HepG2 (cell line): ENCODE results near the gene FDPS. TPM values are rescaled to one million over a fixed set of nuclear protein-coding genes. Genes with fewer than 3 reads are reported as not detected.

ENCODE experiments used
- ARHGAP35 ChIP-seq: sonication (generic); formaldehyde crosslinking; IDR thresholded peaks from 2 replicates; pipeline ENCODE4 v1.9.0; 2022; ENCODE audit warnings: mild to moderate bottlenecking, inconsistent platforms, moderate library complexity, missing genetic modification reagents, borderline replicate concordance
- CAMTA2 ChIP-seq: sonication (generic); formaldehyde crosslinking; IDR thresholded peaks from 2 replicates; pipeline ENCODE4 v1.4.0; 2020; ENCODE audit warnings: mild to moderate bottlenecking, missing genetic modification reagents, borderline replicate concordance
- GATAD1 ChIP-seq: IDR thresholded peaks from 2 replicates; pipeline ENCODE4 v1.6.1; 2016; ENCODE audit warnings: missing genetic modification reagents, missing compliant biosample characterization
- MLLT10 ChIP-seq: sonication (generic); formaldehyde crosslinking; IDR thresholded peaks from 2 replicates; pipeline ENCODE4 v1.4.0; 2020; ENCODE audit warnings: missing genetic modification reagents
- NFE2L1 ChIP-seq: sonication (generic); formaldehyde crosslinking; IDR thresholded peaks from 2 replicates; pipeline ENCODE4 v1.4.0; 2020; ENCODE audit warnings: missing genetic modification reagents, mild to moderate bottlenecking, borderline replicate concordance
- RAD51 ChIP-seq: fragments of 450-650 bp; IDR thresholded peaks from 2 replicates; pipeline ENCODE4 v1.6.1; 2016; ENCODE audit warnings: borderline replicate concordance
- REST ChIP-seq, 2 experiments: IDR thresholded peaks; 2 replicates each; pipeline ENCODE4 v1.6.1; 2011 to 2012; ENCODE audit warnings: low read length in 2 of 2, borderline replicate concordance in 1 of 2, low read depth in 1 of 2, mild to moderate bottlenecking in 1 of 2, moderate library complexity in 1 of 2
- TFDP2 ChIP-seq: sonication (generic); formaldehyde crosslinking; IDR thresholded peaks from 2 replicates; pipeline ENCODE4 v1.4.0; 2020; ENCODE audit warnings: missing genetic modification reagents
- ZBED4 ChIP-seq: sonication (generic); formaldehyde crosslinking; IDR thresholded peaks from 2 replicates; pipeline ENCODE4 v1.4.0; 2020; ENCODE audit warnings: missing genetic modification reagents, borderline replicate concordance
- ZFP1 ChIP-seq: IDR thresholded peaks from 2 replicates; pipeline ENCODE4 v1.6.1; 2016
- ZNF205 ChIP-seq: IDR thresholded peaks from 2 replicates; pipeline ENCODE4 v1.6.1; 2018; ENCODE audit warnings: missing biosample characterization, missing genetic modification reagents
- ZNF883 ChIP-seq: sonication (generic); formaldehyde crosslinking; IDR thresholded peaks from 2 replicates; pipeline ENCODE4 v1.5.1; 2020; ENCODE audit warnings: mild to moderate bottlenecking, missing genetic modification reagents; ENCODE audit errors: not compliant biosample characterization
- polyA plus RNA-seq, 8 experiments: library from polyadenylated mRNA; depleted of rRNA in 3 of 8; stranded (reverse) in 7 of 8; unstranded in 1 of 8; fragments of >200 nt; fragmentation: Illumina TruSeq in 4 of 8; extraction: Trizol in 4 of 8; gene quantifications; 2 replicates each; pipeline versions ENCODE4 v1.2.1 to v1.2.3, GENCODE V29; 2011 to 2016; ENCODE audit warnings: low read depth in 4 of 8, missing spikeins in 1 of 8, mixed read lengths in 1 of 8; ENCODE audit not compliant: insufficient read depth in 1 of 8
- total RNA-seq, 5 experiments: library from RNA; depleted of rRNA; stranded (reverse); fragments of >200 nt; fragmentation: Illumina TruSeq; extraction: Trizol; gene quantifications; 2 replicates each; pipeline ENCODE4 v1.2.3, GENCODE V29; 2016; ENCODE audit warnings: low read depth in 1 of 5
- TF ChIP-seq, protein P1 (sequence below): sonication (generic); formaldehyde crosslinking; IDR thresholded peaks from 2 replicates; pipeline ENCODE4 v1.8.0; 2022; ENCODE audit warnings: mild to moderate bottlenecking, missing genetic modification reagents, borderline replicate concordance
- TF ChIP-seq, protein P2 (sequence below): sonication (generic); formaldehyde crosslinking; IDR thresholded peaks from 2 replicates; pipeline ENCODE4 v1.4.0; 2020; ENCODE audit warnings: missing genetic modification reagents, mild to moderate bottlenecking, borderline replicate concordance

Gene FDPS
- total and polyA plus RNA-seq, 2 of the 13 experiments (the other 11 are each of a cell fraction or from before 2014, with no cell fraction given): 264 to 519 TPM

DNA sequence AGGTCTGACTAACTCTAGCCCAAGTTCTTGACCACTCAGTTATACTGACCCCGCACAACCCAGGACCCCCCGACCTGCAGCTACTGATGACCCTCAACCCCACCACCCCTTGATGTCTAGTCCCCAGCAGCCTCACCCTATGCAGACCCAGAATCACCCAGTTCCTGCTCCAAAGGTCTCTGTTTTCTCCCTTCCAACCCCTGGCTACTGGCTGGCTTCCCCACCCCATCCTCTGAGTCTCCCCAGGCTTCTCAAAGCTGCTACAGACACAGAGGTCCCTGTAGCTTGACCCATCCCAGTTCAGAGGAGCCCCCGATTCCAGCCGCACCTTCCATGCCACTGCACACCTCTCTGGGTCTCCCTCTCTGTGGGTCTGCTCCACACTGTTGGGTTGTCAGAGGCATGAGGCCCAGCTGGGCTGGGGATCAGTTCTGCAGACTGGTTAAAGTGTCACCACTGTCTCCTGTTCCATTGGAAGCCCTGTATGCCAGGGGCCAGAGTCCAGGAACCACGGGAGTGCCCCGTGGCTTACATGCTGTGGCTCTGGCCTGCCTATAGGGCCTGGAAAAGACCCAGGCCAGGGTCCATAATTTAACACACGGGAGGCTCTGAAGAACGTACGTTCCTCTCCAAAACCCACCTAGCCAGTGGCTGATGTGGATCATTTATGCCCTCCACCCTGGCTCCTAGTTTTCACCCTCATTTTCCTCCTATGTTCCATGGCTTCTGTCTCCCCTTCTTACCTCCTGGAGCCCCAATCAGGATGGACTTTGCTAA is 7.9 kb upstream of the FDPS start (continued):
- TF ChIP-seq ZBED4 (CRISPR knock-in tag) (peak; percentile 96), TFDP2 (peak; percentile 71), ZFP1 (CRISPR knock-in tag) (peak; percentile 68; the same call in 1 of the 2 replicates), ARHGAP35 (CRISPR knock-in tag) (peak; percentile 47; the same call in 1 of the 2 replicates), ZNF883 (CRISPR knock-in tag) (peak; percentile 93), ZNF205 (CRISPR knock-in tag) (peak; percentile 41; the same call in 1 of the 2 replicates), CAMTA2 (no peak), RAD51 (no peak), GATAD1 (peak; percentile 71), NFE2L1 (CRISPR knock-in tag) (no peak), REST (IDR thresholded peaks at IDR 0.05; ENCODE audit: borderline replicate concordance in 1 of 2, low read depth in 1 of 2, low read length in 2 of 2) (peak in 1 of 2 experiments; percentile 51; a peak in 1 of 4 replicates), MLLT10 (CRISPR knock-in tag) (no peak)
- TF ChIP-seq, protein P1, sequence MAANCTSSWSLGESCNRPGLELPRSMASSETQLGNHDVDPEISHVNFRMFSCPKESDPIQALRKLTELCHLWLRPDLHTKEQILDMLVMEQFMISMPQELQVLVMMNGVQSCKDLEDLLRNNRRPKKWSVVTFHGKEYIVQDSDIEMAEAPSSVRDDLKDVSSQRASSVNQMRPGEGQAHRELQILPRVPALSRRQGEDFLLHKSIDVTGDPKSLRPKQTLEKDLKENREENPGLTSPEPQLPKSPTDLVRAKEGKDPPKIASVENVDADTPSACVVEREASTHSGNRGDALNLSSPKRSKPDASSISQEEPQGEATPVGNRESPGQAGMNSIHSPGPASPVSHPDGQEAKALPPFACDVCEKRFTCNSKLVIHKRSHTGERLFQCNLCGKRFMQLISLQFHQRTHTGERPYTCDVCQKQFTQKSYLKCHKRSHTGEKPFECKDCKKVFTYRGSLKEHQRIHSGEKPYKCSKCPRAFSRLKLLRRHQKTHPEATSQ (CRISPR knock-in tag): no peak; the same call in 1 of the 2 replicates
- TF ChIP-seq, protein P2, sequence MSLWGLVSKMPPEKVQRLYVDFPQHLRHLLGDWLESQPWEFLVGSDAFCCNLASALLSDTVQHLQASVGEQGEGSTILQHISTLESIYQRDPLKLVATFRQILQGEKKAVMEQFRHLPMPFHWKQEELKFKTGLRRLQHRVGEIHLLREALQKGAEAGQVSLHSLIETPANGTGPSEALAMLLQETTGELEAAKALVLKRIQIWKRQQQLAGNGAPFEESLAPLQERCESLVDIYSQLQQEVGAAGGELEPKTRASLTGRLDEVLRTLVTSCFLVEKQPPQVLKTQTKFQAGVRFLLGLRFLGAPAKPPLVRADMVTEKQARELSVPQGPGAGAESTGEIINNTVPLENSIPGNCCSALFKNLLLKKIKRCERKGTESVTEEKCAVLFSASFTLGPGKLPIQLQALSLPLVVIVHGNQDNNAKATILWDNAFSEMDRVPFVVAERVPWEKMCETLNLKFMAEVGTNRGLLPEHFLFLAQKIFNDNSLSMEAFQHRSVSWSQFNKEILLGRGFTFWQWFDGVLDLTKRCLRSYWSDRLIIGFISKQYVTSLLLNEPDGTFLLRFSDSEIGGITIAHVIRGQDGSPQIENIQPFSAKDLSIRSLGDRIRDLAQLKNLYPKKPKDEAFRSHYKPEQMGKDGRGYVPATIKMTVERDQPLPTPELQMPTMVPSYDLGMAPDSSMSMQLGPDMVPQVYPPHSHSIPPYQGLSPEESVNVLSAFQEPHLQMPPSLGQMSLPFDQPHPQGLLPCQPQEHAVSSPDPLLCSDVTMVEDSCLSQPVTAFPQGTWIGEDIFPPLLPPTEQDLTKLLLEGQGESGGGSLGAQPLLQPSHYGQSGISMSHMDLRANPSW (CRISPR knock-in tag): no peak
